Testis (tissue), 3 donors: ENCODE measurements around the gene EHMT2. TPM values are rescaled to one million over a fixed set of nuclear protein-coding genes. Genes with fewer than 3 reads are reported as not detected.
A peak's percentile ranks its signal among the peaks of the same experiment; 100 is the strongest.

Source experiments
- DNase-seq: peaks from one replicate; pipeline ENCODE4 v3.0.0-alpha.2; 2019
- H3K27ac ChIP-seq, 2 donors: fragments of 200-600 bp; sonication (generic); one replicate each; pipeline ENCODE4 v1.5.1; 2019
- H3K27me3 ChIP-seq: fragments of 200-600 bp; sonication (generic); one replicate; pipeline ENCODE4 v1.5.1; 2019
- H3K36me3 ChIP-seq: fragments of 200-600 bp; sonication (generic); one replicate; pipeline ENCODE4 v1.5.1; 2017; ENCODE audit warnings: low read depth; ENCODE audit errors: missing control alignments
- H3K4me1 ChIP-seq: fragments of 200-600 bp; sonication (generic); one replicate; pipeline ENCODE4 v1.5.1; 2019
- H3K4me3 ChIP-seq, 2 donors: fragments of 200-600 bp; sonication (generic); one replicate each; pipeline ENCODE4 v1.5.1; 2017 to 2019
- H3K9me3 ChIP-seq: fragments of 200-600 bp; sonication (generic); one replicate; pipeline ENCODE4 v1.5.1; 2017
- POLR2A ChIP-seq: fragments of 450-650 bp; IDR thresholded peaks from one replicate; pipeline ENCODE4 v1.6.1; 2017; ENCODE audit warnings: antibody characterized with exemption, mild to moderate bottlenecking, moderate library complexity
- WGBS, 2 donors: methylation state at CpG; one replicate each; pipeline ENCODE4 v1.1.5; 2018; 5-methylcytosine and 5-hydroxymethylcytosine counted together
- intact Hi-C: fragments of 100-400 bp; cut with DNase I; formaldehyde crosslinking; loops from one replicate; pipeline ENCODE4 v1.15.1; 2023; ENCODE audit warnings: low total_unique reads
- polyA plus RNA-seq: library from polyadenylated mRNA; stranded (reverse); fragments of 350-450 nt; fragmentation: Illumina TruSeq; extraction: RNeasy Lipid Tissue Mini Kit (QIAGEN cat#74804); gene quantifications from one replicate; pipeline ENCODE4 v1.2.3, GENCODE V29; 2014; ENCODE audit warnings: low read depth, low replicate concordance; ENCODE audit not compliant: insufficient read depth
- total RNA-seq, 2 donors: library from RNA; depleted of rRNA; stranded (reverse); fragments of >200 nt; gene quantifications; one replicate each; pipeline ENCODE4 v1.2.3, GENCODE V29; 2016
- TF ChIP-seq, protein P1 (sequence below), 3 experiments: fragments of 450-650 bp in 2 of 3; fragments of 200-600 bp in 1 of 3; sonication (generic) in 1 of 3; IDR thresholded peaks; one replicate each; pipeline ENCODE4 v1.5.1; 2016 to 2019; ENCODE audit warnings: antibody characterized with exemption in 3 of 3, mild to moderate bottlenecking in 2 of 3, moderate library complexity in 1 of 3

Gene EHMT2
- total and polyA plus RNA-seq, 3 donors from 2014 or later, result 82.2 to 106 (median 102) TPM

DNA sequence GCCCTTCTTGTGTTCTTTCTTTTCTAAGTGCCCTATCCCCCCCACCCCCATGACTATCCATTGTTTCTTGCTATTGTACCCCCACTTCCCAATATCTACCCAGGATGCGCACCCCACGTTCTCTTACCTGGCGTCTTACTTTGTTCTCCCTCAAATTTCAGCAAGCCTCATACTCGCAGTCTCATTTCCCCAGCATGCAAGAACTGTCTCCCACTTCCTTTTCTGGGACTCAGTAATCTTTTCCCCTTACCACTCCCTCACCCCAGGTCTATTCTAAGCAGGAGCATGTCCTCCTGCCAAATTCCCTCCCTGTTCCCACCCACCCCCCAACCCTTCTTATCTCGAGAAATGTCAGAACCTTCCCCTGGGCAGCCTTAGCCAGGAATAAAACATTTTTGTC is 1.7 kb upstream of the EHMT2 start:
- intact Hi-C loops, result no loop called here
- no peak for DNase-seq
- Histone ChIP-seq H3K27ac (no peak overlapping the region), H3K9me3 (no peaks in the 10 kb centered on the region), H3K27me3 (no peaks in the 10 kb centered on the region), H3K4me1 (peaks cover 51% of the 10 kb centered on the region), H3K36me3 (no peaks in the 10 kb centered on the region), H3K4me3 (no peak overlapping the region)
- WGBS, 2 donors, result 42 to 51% methylated on average over 5 of the region's 5 CpGs
- TF ChIP-seq, protein P1, sequence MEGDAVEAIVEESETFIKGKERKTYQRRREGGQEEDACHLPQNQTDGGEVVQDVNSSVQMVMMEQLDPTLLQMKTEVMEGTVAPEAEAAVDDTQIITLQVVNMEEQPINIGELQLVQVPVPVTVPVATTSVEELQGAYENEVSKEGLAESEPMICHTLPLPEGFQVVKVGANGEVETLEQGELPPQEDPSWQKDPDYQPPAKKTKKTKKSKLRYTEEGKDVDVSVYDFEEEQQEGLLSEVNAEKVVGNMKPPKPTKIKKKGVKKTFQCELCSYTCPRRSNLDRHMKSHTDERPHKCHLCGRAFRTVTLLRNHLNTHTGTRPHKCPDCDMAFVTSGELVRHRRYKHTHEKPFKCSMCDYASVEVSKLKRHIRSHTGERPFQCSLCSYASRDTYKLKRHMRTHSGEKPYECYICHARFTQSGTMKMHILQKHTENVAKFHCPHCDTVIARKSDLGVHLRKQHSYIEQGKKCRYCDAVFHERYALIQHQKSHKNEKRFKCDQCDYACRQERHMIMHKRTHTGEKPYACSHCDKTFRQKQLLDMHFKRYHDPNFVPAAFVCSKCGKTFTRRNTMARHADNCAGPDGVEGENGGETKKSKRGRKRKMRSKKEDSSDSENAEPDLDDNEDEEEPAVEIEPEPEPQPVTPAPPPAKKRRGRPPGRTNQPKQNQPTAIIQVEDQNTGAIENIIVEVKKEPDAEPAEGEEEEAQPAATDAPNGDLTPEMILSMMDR (IDR thresholded peaks at IDR 0.05), result no peak
- no peak for TF ChIP-seq POLR2A

DNA sequence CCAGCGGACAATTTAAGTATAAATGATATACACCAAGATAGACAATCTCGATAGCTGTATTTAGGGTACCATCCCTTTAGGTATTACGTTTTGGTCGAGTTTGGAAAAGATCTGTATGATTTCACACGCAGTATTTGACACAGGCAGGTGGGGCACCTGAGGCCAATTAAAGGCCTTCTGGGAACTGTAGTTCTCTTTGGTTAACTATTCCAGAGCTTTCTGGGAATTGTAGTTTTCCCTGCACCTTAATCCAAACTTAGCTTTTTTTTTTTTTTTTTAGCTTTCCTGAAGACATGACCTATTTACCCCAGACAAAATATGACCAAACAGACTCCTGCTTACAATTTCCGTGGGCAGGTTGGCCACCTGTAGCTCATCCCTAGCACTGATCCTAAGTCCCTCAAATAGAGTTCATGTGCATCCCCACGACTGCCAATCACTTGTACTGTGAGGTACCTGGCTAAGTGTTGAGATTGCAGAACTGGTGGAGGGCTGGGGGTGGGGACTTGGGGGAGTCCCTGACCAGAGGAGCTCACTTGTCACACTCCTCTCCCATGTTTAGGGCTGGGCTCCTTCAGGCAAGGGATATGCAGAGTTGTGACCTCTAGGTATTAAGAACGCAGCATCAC is 999 bp upstream of the EHMT2 start:
- peak; percentile 58 for DNase-seq
- peak overlapping the region; percentile 80 to 82 for H3K27ac ChIP-seq
- intact Hi-C loops, result no loop called here
- H3K9me3 ChIP-seq, result no peaks in the 10 kb centered on the region
- WGBS, 2 donors, result 13 to 14% methylated on average over 8 of the region's 8 CpGs
- TF ChIP-seq POLR2A, result no peak
- TF ChIP-seq, protein P1 (IDR thresholded peaks at IDR 0.05), result no peak
- H3K36me3 ChIP-seq, result no peaks in the 10 kb centered on the region
- H3K27me3 ChIP-seq, result no peaks in the 10 kb centered on the region
- H3K4me1 ChIP-seq, result peaks cover 46% of the 10 kb centered on the region
- peak overlapping the region; percentile 72 to 94 for H3K4me3 ChIP-seq

DNA sequence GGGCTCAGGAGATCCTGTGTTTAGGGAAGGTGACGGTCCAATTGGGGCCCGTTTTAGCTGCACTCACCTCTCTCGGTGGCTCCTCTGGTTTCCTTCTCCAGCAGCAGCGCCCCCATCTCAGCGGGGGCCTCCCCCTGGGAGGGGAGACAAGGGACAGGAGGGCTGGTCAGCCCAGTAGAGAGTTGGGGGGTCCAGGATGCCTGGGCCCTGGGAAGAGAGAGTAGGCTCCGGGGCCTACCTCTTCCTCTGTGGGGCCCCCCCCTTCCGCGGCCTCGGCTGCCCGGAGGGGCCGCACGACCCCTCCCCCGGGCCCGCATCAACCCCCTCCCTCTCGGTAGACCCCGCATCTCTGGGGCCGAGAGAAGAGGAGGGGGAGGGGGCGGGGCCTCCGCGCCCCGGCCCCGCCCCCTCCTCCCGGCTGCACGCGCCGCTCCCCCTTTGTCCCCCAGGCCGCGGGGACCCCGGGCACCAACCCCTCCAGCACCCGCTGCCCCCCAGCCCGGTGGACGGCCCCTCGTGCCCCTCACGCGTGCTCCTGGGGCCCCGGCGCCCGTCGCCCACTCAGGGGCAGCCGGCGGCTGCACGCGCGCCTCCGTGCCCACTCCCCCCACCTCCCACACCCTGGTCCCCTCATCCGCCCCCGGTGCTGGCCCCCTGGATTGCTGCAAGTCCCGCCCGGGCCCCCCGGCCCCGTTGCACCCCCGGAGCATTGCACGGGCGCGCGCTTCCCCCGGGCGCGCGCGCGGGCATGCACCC is 464 bp downstream of the EHMT2 start:
- H3K4me3 ChIP-seq, result peak overlapping the region; percentile 72 to 94
- intact Hi-C loops, result no loop called here
- DNase-seq, result no peak
- no peaks in the 10 kb centered on the region for H3K36me3 ChIP-seq
- peaks cover 36% of the 10 kb centered on the region for H3K4me1 ChIP-seq
- TF ChIP-seq, protein P1 (IDR thresholded peaks at IDR 0.05), result no peak
- no peak for TF ChIP-seq POLR2A
- no peaks in the 10 kb centered on the region for H3K9me3 ChIP-seq
- H3K27ac ChIP-seq, result peak overlapping the region; percentile 75 to 80
- H3K27me3 ChIP-seq, result no peaks in the 10 kb centered on the region
- 0% methylated on average over 4 to 33 of the region's 62 CpGs for WGBS, 2 donors

DNA sequence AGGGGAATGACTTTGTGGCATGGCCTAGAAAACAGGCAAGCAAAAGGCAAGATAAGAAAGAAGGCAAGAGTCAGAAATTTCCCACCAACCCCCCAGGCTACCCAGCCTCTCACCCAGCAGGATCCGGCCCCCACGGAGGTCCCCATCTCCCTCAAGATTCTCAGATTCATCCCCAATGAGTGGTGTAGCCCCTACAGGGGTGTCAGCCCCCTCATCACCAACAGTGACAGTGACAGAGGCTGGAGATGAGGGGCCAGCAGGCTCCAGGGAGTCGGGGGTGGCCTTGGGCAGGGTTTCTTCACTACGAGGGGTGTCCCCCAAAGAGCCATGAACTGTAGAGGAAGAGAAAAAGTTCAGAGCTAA is 1.0 kb downstream of the EHMT2 start:
- no peak for TF ChIP-seq POLR2A
- intact Hi-C loops, result no loop called here
- no peaks in the 10 kb centered on the region for H3K9me3 ChIP-seq

DNA sequence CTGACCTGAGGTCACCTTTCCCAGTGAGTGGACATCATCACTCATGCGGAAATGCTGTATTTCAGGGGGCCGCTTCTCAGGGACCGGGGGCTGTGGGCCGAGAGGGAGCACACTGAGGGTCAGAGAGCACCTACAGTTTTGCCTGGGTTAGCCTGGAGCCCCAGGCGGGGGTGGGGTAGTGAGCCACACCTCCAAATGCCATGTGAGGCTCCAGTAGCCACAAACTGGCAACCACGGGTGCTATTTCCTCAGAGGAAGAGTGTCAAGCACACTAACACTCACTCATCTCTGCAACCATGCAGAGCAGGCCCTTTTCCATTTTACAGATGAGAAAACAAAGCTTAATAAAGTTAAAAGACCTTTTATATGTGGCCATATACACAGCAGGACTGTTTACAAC is 4.7 kb downstream of the EHMT2 start:
- WGBS, 2 donors, result 57 to 80% methylated on average over 1 to 6 of the region's 6 CpGs

More for the DNA sequence above, 1.0 kb downstream of the EHMT2 start:
- DNase-seq, result no peak
- 33 to 40% methylated on average over 2 to 4 of the region's 4 CpGs for WGBS, 2 donors
- H3K36me3 ChIP-seq, result no peaks in the 10 kb centered on the region
- H3K4me3 ChIP-seq, result peak overlapping the region in 1 of 2 donors; percentile 94
- H3K27me3 ChIP-seq, result no peaks in the 10 kb centered on the region
- peak overlapping the region; percentile 75 to 80 for H3K27ac ChIP-seq
- peaks cover 36% of the 10 kb centered on the region for H3K4me1 ChIP-seq

More for the DNA sequence above, 4.7 kb downstream of the EHMT2 start:
- no peak overlapping the region for H3K27ac ChIP-seq
- no peak for DNase-seq
- intact Hi-C loops, result no loop called here
- H3K4me1 ChIP-seq, result peaks cover 12% of the 10 kb centered on the region
- H3K27me3 ChIP-seq, result no peaks in the 10 kb centered on the region
- no peak for TF ChIP-seq POLR2A
- TF ChIP-seq, protein P1 (IDR thresholded peaks at IDR 0.05), result no peak
- no peaks in the 10 kb centered on the region for H3K9me3 ChIP-seq
- no peaks in the 10 kb centered on the region for H3K36me3 ChIP-seq
- H3K4me3 ChIP-seq, result no peak overlapping the region
